Measurements from ENCODE around the gene PARD3. TPM values are rescaled to one million over a fixed set of nuclear protein-coding genes. Genes with fewer than 3 reads are reported as not detected.

Gene PARD3
- total RNA-seq, 3 donors from 2014 or later: 39.5 to 87.9 (median 47.0) TPM

- no peak for ATAC-seq
- no peak for TF ChIP-seq CTCF (IDR thresholded peaks at IDR 0.05)
- Histone ChIP-seq H3K4me1 (ENCODE audit: low read depth) (no peaks in the 10 kb centered on the region), H3K9me3 (no peaks in the 10 kb centered on the region), H3K4me3 (no peak overlapping the region), H3K36me3 (ENCODE audit: low read depth) (no peaks in the 10 kb centered on the region)
- intact Hi-C loops (cut with DNase I, micrococcal nuclease): no loop called here
- DNase-seq: no peak
These were observed 261.3 kb downstream of the PARD3 start for GRCh38 chr10:34553747-34554146.

- no peaks in the 10 kb centered on the region for H3K36me3 ChIP-seq (ENCODE audit: low read depth)
- TF ChIP-seq CTCF (IDR thresholded peaks at IDR 0.05): no peak
- peaks cover 6% of the 10 kb centered on the region for H3K4me1 ChIP-seq (ENCODE audit: low read depth)
- intact Hi-C loops (cut with DNase I, micrococcal nuclease): no loop called here
- DNase-seq (no peak), ATAC-seq (no peak)
- no peak overlapping the region for H3K4me3 ChIP-seq
- no peaks in the 10 kb centered on the region for H3K9me3 ChIP-seq
These were observed 263.8 kb downstream of the PARD3 start for GRCh38 chr10:34551295-34551694.

GRCh38 chr10:34549953-34550352, 265.1 kb downstream of the PARD3 start:
- H3K4me1 ChIP-seq (ENCODE audit: low read depth): peaks cover 6% of the 10 kb centered on the region
- no peak overlapping the region for H3K4me3 ChIP-seq
- DNase-seq: no peak
- ATAC-seq: no peak
- H3K9me3 ChIP-seq: no peaks in the 10 kb centered on the region
- no peak for TF ChIP-seq CTCF (IDR thresholded peaks at IDR 0.05)
- H3K36me3 ChIP-seq (ENCODE audit: low read depth): no peaks in the 10 kb centered on the region
- intact Hi-C loops (cut with DNase I, micrococcal nuclease): no loop called here

- no peak for TF ChIP-seq CTCF (IDR thresholded peaks at IDR 0.05)
- Histone ChIP-seq H3K4me1 (ENCODE audit: low read depth) (peaks cover 6% of the 10 kb centered on the region), H3K36me3 (ENCODE audit: low read depth) (no peaks in the 10 kb centered on the region), H3K4me3 (no peak overlapping the region), H3K9me3 (no peaks in the 10 kb centered on the region)
- ATAC-seq: no peak
- intact Hi-C loops (cut with DNase I, micrococcal nuclease): no loop called here
- no peak for DNase-seq
These were observed 266.1 kb downstream of the PARD3 start for GRCh38 chr10:34549001-34549400.

GRCh38 chr10:34548466-34548865, 266.6 kb downstream of the PARD3 start:
- intact Hi-C loops (cut with DNase I, micrococcal nuclease): no loop called here
- no peak overlapping the region for H3K4me3 ChIP-seq
- H3K36me3 ChIP-seq (ENCODE audit: low read depth): no peaks in the 10 kb centered on the region
- no peaks in the 10 kb centered on the region for H3K9me3 ChIP-seq
- DNase-seq (no peak), ATAC-seq (no peak)
- H3K4me1 ChIP-seq (ENCODE audit: low read depth): peaks cover 6% of the 10 kb centered on the region
- no peak for TF ChIP-seq CTCF (IDR thresholded peaks at IDR 0.05)

GRCh38 chr10:34547695-34548094, 267.4 kb downstream of the PARD3 start:
- no peak overlapping the region for H3K4me3 ChIP-seq
- TF ChIP-seq CTCF (IDR thresholded peaks at IDR 0.05): no peak
- ATAC-seq (no peak), DNase-seq (no peak)
- intact Hi-C loops (cut with DNase I, micrococcal nuclease): no loop called here
- no peaks in the 10 kb centered on the region for H3K36me3 ChIP-seq (ENCODE audit: low read depth)
- no peaks in the 10 kb centered on the region for H3K9me3 ChIP-seq
- H3K4me1 ChIP-seq (ENCODE audit: low read depth): peaks cover 6% of the 10 kb centered on the region
